Astrocyte (in vitro differentiated cells and primary cell): ENCODE results near the gene UGDH.
"Not testable (repeated sequence)": the region's sequence is repeated elsewhere in the genome, so short reads cannot be mapped to it uniquely, and the experiment has no call there.

ENCODE experiments used
- EZH2 ChIP-seq: IDR thresholded peaks from 2 replicates; pipeline ENCODE4 v1.6.1; 2012; ENCODE audit warnings: mild to moderate bottlenecking, low read length, inconsistent platforms; ENCODE audit not compliant: insufficient read depth
- TF ChIP-seq, protein P1 (sequence below): IDR thresholded peaks from 2 replicates; pipeline ENCODE4 v1.5.1; 2011; ENCODE audit warnings: low read depth, mild to moderate bottlenecking, inconsistent platforms, low read length, moderate library complexity; ENCODE audit not compliant: insufficient read depth

DNA sequence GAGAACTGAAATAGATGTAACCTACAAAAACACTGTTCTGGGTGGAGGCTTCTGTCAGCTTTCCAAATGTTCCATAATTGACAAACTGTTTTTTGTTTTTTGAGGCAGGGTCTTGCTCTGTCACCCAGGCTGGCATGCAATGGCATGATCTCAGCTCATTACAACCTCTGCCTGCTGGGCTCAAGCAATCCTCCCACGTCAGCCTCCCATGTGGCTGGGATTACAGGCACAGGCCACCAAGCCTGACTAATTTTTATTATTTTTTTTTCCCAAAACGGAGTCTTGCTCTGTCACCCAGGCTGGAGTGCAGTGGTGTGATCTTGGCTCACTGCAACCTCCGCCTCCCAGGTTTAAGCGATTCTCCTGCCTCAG lies 24.6 kb downstream of the UGDH start:
- TF ChIP-seq, protein P1, sequence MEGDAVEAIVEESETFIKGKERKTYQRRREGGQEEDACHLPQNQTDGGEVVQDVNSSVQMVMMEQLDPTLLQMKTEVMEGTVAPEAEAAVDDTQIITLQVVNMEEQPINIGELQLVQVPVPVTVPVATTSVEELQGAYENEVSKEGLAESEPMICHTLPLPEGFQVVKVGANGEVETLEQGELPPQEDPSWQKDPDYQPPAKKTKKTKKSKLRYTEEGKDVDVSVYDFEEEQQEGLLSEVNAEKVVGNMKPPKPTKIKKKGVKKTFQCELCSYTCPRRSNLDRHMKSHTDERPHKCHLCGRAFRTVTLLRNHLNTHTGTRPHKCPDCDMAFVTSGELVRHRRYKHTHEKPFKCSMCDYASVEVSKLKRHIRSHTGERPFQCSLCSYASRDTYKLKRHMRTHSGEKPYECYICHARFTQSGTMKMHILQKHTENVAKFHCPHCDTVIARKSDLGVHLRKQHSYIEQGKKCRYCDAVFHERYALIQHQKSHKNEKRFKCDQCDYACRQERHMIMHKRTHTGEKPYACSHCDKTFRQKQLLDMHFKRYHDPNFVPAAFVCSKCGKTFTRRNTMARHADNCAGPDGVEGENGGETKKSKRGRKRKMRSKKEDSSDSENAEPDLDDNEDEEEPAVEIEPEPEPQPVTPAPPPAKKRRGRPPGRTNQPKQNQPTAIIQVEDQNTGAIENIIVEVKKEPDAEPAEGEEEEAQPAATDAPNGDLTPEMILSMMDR = not testable (repeated sequence)
- TF ChIP-seq EZH2 = not testable (repeated sequence)
